H1 (cell line): ENCODE measurements around the gene DVL3. TPM values are rescaled to one million over a fixed set of nuclear protein-coding genes. Genes with fewer than 3 reads are reported as not detected.

Experiments used
- ATF2 ChIP-seq: IDR thresholded peaks from 2 replicates; pipeline ENCODE4 v1.6.1; 2012; ENCODE audit warnings: low read length, inconsistent platforms
- CHD7 ChIP-seq: fragments of 300-600 bp; sonication (generic); IDR thresholded peaks from 2 replicates; pipeline ENCODE4 v1.7.1; 2012; ENCODE audit warnings: low read length, moderate library complexity, mild to moderate bottlenecking, inconsistent platforms; ENCODE audit not compliant: insufficient replicate concordance
- E2F6 ChIP-seq: IDR thresholded peaks from 2 replicates; pipeline ENCODE4 v1.6.1; 2012; ENCODE audit warnings: inconsistent platforms
- KDM5A ChIP-seq: fragments of 200-600 bp; IDR thresholded peaks from 2 replicates; pipeline ENCODE4 v1.7.1; 2012; ENCODE audit warnings: mild to moderate bottlenecking, low read length, inconsistent platforms, mixed read lengths
- RNF2 ChIP-seq: fragments of 200-900, 300-1000 bp; sonication (generic); IDR thresholded peaks from 2 replicates; pipeline ENCODE4 v1.7.1; 2016; ENCODE audit warnings: borderline replicate concordance, low read depth, mild to moderate bottlenecking, antibody characterized with exemption, low read length; ENCODE audit not compliant: poor library complexity, severe bottlenecking; ENCODE audit errors: missing control alignments
- SP2 ChIP-seq: IDR thresholded peaks from 2 replicates; pipeline ENCODE4 v1.6.1; 2012; ENCODE audit warnings: mild to moderate bottlenecking, low read length, inconsistent platforms
- polyA plus RNA-seq, 7 experiments: library from polyadenylated mRNA; depleted of rRNA in 3 of 7; stranded (reverse) in 5 of 7; unstranded in 2 of 7; fragments of >200 nt in 5 of 7; fragments of 200-250 nt in 2 of 7; gene quantifications; 1 replicate in 5 of 7; 2 replicates in 1 of 7; 4 replicates in 1 of 7; pipeline versions ENCODE4 v1.2.1 to v1.2.3, GENCODE V29; 2011 to 2013; ENCODE audit warnings: missing spikeins in 2 of 7, mixed read lengths in 2 of 7
- total RNA-seq: library from RNA; stranded (reverse); fragmentation: NEBNext Ultra II Directional; extraction: Animal tissue kit (Norgen Biotek cat#: 25700); gene quantifications from 2 replicates; pipeline ENCODE4 v1.2.1, GENCODE V29; 2021

DVL3 gene
- total and polyA plus RNA-seq, 2 of the 8 experiments (the other 6 are each of a cell fraction or from before 2014, with no cell fraction given), result 38.5 to 66.6 TPM

GRCh38 chr3:184176377-184177330 is 21.5 kb downstream of the DVL3 start (continued):
- TF ChIP-seq SP2 (no peak), RNF2 (no peak), KDM5A (no peak), ATF2 (no peak), E2F6 (no peak), CHD7 (no peak)
